DMS79 (cell line): ENCODE measurements around the gene ARFIP1.
"Not testable (repeated sequence)": the region's sequence is repeated elsewhere in the genome, so short reads cannot be mapped to it uniquely, and the experiment has no call there.

Source experiments
- DNase-seq: peaks from one replicate; lab custom pipeline; 2025; lab: John Stamatoyannopoulos, UW

ARFIP1 gene

DNA sequence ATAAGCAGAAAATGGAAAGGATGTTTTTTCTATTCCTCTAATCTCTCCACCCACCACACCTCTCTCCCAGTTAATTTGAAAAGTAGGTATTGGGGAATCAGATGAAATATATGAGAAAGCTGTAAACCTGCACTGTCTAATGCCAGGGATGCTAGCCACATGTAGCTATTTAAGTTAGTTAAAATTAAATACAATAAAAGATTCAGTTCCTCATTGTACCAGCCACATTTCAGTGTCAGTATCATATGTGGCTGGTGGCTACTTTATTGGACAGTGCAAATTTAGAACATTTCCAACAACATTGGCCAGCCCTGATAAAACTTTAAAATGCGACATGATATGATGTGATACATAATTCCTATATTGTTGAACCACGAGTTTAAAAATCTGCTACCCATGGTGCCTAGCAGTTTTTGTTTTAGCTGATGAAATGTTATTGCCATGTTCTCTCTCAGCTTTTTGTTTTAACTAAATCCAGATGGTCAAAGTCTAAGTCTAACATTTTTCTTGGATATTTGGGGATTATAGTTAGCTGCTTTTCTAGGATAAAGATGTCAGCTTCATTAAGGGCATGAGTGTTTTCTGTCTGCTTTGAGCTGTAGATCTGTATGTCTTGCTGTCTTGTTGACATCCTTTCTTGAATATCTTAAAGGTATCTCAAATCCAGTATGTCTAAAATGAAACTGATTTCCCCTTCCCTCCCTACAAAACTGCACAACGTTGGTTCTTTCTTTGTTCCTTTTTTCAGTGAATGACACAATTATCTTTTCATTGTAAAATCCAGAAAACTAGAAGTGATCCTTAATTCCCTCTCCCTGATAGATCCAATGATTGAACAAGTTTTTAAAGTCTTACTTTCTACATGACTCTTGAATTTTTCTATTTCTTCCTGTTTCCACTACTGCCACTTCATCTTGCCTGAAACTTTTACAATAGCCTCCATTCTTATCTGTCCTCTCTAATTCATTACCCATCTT, 6.2 kb downstream of the ARFIP1 start:
- no peak for DNase-seq

DNA sequence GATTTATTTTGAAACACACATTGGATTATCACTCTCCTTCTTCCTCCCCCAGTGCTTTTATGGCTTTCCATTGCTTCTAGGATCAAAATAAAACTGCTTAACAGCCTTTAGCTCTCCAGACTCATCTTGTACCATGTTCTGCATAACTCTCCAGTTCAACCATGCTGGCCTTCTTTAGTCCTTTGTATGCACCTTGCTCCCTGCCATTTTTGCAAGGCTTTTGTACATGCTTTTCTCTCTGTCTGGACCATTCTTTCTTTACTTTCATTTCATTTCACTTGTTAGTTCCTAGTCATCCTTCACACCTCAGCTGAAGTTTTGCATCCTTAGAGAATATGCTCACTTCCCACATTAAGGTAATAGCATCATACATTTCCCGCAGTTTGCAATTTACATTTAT, 6.9 kb downstream of the ARFIP1 start:
- DNase-seq = no peak

DNA sequence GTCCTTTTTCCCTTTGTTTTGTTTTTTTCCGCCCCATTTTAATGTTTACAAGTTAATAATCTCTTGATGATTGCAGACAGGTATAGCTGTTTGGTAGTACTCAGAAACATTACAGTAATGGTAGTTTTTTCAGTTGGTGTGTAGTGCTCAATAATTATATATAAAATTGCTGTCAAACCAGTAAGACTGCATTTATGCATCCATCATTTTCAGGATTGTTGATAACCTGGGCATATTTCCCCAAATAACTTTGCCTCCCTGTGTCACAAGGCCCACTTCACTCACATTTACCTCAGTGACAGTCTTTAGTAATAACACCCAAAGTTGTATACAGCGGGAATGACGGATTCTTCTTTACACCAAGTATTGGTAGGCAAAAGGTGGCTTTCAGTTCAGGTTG, 16.1 kb downstream of the ARFIP1 start:
- DNase-seq = no peak

DNA sequence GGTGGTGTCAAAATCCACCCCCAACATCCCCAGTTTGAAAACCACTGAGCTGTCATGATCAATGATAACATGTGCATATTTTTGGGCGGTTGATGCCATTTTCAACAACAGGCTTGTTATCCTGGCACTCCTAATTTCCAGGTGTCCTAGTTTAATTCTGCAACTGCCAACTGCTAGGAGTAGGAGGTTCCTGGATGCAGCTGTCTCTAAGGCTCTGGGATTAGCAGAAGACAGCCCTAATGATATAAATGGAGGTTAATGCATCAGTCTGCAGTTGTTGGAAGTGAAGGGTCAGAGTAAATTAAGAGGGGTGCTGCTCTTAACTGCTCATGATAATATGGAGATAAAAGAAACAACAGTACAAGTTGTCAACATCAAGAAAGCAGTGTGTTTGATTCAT, 23.8 kb downstream of the ARFIP1 start:
- DNase-seq = no peak

DNA sequence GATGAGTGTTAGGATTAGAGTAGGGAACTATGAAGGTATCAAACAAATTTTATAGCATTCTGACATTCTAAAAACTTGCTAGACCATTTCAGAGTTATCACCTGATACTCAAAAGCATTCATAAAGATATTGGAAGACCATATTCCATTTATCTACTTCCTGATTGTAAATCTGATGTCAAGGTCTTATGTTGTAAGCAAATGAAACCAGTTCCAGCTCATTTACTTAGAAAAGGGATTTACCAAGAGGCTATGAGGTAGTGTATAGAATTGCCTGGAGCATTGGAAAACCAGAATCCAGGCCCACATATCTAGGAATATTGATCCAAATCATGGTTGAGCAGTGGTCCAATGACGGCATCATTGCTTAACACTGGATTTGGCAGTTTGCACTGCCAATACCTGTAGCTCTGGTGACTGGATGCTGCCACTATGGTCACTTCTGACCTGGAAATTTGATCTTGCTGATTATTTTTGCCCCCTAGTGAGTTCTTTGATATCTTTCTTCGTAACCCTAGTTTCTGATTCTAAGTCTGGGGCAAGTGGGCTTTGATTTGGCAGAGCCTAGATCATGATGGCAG, 25.4 kb downstream of the ARFIP1 start:
- no peak for DNase-seq

DNA sequence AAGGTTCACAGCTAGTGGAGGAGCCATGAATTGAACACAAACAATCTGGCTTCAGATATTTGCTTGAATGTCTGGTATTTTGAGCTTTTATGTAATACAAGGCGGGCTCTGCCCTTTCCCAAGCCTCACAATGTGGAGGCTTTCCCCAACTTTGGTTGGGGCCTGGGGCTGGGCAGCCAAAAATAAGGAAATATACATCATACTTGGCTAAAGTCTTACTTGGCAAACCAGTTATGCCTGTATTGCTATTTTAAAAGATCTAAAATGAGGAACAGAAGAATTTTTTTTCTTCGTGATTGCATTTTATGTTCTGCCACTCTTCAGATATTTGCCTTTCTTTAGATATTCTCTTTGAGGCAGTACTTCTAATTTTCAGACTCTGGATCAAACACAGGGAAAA, 26.1 kb downstream of the ARFIP1 start:
- no peak for DNase-seq

DNA sequence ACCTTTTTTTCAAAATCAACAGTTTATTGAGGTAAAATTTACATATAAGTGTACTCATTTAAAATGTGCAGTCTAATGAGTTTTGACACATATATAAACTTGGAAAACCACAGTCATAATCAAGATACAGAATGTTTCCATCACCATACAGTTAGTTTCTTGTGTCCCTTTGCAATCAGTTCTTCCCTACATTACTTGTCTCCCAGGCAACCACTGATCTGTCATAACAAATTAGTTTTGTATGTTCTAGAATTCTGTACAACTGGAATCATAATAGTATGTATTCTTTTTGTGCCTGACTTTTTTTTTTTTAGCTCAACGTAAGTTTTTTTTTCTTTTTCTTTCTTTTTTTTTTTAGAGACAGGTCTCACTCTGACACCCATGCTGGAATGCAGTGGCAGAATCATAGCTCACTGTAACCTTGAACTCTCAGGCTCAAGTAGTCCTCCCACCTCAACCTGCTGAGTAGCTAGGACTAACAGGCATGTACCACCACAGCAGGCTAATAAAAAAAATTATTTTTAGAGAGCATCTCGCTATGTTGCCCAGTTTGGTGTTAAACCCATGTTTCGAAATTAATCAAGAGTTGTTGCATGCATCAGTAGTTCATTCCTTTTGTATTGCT, 26.9 kb downstream of the ARFIP1 start:
- DNase-seq = no peak

DNA sequence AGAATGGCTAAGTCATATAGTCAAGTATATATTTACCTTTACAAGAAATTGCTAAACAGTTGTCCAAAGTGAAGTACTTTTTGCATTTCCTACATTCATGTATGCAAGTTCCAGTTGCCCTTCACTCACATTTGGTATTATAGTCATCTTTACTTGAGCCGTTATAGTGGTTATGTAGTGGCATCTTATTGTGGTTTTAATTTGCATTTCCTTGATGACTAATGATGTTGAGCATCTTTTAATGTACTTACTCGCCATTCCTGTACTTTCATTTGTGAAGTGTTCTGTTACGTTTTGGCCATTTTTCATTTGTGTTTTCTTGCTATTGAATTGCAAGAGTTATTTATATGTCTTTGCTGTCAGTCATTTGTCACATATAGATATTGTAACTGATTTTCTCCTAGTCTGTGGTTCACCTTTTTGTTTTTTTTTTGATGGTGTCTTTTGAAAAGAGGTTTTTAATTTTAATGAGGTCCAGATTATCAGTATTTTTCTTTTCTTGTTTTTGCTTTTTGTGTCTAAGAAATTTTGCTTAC, 27.6 kb downstream of the ARFIP1 start:
- no peak for DNase-seq

DNA sequence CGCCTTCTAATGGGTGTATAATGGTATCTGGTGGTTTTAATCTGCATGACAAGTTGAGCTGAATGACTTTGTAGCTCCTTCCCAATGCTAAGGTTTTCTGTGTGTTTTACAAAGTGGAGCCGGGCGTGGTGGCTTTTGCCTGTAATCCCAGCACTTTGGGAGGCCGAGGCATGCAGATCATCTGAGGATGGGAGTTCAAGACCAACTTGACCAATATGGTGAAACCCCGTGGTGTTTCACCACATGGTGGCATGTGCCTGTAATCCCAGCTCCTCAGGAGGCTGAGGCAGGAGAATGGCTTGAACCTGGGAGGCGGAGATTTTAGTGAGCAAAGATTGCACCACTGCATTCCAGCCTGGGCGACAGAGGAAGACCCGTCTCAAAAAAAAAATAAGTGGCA, 28.9 kb downstream of the ARFIP1 start:
- no peak for DNase-seq

DNA sequence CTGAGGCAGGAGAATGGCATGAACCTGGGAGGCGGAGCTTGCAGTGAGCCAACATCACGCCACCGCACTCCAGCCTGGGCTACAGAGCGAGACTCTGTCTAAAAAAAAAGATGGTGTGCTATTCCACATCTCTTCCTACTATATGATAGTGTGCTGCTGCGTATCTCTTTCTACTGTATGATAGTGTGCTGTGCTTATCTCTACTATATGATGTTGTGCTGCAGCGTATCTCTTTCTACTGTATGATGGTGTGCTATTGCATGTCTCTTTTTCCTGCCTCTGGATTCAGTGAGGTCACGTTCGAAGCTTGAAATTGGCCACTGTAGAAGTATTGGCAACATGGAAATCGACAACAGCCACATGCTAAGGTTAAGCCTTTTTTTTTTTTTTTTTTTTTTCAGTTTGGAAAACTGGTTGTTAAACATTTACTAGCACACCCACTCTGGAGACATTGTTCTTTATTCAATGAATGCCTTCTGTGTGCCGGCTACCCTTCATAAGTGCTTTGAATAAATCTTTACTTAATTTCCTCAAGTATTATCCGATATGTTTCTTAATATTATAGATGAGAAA, 31.0 kb downstream of the ARFIP1 start:
- no peak for DNase-seq

DNA sequence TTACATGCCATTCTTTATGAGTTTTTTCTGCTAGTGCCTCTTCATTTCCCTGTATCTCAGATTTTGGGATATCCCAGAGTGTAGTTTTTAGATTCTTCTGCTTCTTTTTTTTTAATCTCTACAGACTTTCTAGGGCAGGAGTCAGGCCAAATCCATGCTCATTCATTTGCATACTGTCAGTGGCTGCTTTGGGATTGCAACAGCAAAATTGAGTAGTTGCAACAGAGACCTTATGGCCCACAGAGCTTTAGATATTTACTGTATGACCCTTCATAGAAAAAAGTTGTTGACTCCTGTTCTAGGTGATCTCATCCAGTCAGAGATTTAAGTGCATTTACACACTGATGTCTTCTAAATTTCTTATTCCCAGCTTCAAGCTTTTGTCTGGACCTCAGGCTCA, 35.3 kb downstream of the ARFIP1 start:
- DNase-seq = no peak

DNA sequence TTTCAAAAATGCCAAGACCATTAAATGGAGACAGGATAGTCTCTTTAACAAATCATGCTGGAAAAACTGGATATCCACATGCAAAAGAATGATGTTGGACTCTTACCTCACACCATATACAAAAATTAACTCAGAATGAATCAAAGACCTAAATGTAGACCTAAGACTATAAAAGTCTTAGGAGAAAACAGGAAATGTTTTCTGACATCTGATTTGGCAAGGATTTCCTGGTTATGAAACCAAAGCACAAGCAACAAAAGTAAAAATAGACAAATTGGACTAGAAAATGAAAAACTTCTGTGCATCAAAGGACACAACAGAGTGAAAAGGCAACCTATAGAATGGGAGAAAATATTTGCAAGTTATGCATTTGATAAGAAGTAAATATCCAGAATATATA, 37.6 kb downstream of the ARFIP1 start:
- DNase-seq = no peak

DNA sequence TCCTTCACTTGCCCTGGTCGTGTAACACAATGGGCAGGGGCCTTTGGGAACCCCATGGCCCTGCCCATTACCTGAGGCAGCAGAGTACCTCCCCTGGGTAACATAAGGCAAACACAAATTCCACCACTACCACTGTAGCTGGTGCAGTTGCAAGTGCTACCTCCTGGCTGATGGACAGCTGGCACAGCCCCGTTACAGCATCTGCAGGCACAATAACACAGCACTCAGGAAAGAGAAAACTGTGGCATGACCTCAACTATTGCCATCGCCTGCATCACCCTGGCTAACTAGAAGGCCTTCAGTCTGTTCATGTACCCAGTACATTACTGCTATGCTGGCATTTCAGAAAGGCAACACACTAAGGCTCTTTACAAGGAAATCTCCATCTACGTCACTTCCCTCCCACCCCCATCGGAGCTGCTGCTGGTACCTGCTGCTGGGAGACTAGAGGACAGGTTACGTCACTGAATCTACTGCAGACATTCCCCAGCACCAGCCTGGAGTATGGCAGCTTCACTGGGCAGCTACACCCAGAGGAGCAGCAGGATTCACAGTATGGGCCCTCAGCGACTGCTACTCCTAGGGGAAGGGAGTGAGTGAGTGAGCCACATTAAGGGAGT, 39.4 kb downstream of the ARFIP1 start:
- DNase-seq = no peak

DNA sequence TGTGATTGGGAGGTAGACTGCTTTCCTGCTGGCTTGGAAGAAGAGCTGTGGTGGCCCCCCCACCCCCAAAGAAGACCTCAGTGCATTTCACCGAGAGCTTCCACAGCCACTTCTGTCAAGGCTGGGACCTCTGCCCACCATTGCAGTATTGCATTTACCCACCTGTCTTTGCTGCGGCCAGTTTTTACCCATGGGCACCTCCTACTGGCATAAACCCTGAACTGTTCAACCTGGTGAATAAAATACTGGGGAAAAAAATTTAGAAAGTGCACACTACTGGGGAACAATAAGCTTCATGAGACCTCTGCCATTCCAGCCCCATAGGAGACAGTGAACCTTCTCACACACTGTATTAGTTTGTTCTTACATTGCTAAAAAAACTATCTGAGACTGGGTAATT, 40.3 kb downstream of the ARFIP1 start:
- DNase-seq = no peak

DNA sequence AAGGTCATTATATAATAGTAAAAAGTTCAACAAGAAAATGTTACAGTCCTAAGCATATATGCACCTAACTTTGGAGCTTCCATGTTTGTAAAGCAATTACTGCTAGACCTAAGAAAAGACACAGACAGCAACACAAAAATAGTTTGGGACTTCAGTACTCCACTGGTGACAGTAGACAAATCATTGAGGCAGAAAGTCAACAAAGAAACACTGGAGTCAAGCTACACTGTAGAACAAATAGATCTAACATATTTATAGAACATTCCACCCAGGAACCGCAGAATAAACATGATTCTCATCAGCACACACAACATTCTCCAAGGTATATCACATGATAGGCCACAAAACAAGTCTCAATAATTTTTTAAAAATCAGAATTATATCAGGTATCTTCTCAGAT, 42.6 kb downstream of the ARFIP1 start:
- no peak for DNase-seq

DNA sequence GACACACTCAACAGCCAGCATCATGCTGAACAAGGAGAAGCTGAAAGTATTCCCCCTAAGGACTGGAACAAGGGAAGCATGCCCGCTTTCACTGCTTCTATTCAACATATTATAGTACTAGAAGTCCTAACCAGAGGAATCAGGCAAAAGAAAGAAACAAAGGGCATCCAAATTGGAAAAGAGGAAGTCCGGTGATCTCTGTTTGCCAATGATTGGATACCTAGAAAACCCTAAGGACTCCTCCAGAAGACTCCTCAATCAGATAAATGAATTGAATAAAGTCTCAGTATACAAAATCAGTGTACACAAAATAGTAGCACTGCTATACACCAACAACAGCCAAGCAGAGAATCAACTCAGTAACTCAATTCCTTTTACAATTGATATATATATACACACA, 44.8 kb downstream of the ARFIP1 start:
- no peak for DNase-seq

DNA sequence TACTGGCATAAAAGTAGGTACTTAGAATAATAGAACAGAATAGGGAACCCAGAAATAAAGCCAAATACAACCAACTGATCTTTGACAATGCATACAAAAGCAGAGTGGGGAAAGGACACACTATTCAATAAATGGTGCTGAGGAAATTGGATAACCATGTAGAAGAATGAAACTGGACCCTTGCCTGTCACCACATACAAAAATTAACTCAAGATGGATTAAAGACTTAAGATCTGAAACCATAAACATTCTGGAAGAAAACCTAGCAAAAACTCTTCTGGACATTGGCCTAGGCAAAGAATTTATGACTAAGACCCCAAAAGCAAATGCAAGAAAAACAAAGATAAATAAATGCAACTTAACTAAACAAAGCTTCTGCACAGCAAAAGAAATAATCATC, 45.6 kb downstream of the ARFIP1 start:
- no peak for DNase-seq

DNA sequence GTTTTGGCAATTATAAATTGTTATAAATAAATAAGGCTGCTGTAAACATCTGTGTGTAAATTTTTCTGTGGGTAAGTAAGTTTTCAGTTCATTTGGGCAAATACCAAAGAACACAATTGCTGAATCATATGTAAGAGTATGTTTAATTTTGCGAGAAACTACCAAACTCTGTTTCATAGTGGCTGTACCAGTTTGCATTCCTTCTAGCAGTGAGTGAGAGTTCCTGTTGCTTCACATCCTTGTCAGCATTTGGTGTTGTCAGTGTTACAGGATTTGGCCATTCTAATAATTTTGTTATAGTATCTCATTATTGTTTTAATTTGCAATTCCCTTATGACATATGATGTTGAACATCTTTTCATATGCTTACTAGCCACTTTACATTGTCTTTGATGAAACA, 48.4 kb downstream of the ARFIP1 start:
- DNase-seq = no peak

DNA sequence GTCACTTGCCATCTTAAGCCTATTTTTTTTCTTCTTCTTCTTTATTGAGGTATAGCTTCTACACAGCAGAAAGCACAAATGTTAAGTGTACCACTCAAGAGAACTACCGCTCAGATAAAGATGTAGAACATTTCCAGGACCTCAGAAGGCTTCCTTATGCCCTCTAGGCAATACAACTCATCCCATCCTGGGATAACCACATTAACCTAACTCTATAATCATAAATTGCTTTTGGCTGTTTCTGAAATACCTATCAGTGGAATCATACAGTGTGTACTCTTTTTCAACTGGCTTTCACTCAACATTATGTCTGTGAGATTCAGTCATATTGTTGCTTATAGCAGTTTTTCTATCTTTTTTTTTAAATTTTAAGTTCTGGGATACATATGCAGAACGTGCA, 51.7 kb downstream of the ARFIP1 start:
- no peak for DNase-seq

DNA sequence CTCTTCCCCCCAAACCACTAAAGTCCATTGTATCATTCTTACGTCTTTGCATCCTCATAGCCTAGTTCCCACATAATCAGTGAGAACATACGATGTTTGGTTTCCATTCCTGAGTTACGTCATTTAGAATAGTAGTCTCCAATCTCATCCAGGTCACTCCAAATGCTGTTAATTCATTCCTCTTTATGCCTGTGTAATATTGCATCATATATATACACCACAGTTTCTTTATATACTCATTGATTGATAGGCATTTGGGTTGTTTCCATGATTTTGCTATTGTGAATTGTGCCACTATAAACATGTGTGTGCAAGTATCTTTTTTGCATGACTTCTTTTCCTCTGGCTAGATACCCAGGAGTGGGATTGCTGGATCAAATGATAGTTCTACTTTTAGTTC, 57.2 kb downstream of the ARFIP1 start:
- DNase-seq = no peak

DNA sequence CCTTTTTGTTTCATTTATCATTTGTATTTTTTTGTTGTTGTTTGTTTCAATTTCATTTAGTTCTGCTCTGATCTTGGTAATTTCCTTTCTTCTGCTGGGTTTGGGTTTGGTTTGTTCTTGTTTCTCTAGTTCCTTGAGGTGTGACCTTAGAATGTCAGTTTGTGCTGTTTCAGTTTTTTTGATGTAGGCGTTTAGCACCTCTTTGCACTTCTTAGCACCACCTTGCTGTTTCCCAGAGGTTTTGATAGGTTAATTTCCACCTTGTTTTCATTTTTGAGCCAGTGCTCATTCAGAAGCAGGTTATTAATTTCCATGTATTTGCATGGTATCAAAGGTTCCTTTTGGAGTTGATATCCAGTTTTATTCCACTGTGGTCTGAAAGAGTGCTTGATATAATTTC, 60.0 kb downstream of the ARFIP1 start:
- DNase-seq = not testable (repeated sequence)

DNA sequence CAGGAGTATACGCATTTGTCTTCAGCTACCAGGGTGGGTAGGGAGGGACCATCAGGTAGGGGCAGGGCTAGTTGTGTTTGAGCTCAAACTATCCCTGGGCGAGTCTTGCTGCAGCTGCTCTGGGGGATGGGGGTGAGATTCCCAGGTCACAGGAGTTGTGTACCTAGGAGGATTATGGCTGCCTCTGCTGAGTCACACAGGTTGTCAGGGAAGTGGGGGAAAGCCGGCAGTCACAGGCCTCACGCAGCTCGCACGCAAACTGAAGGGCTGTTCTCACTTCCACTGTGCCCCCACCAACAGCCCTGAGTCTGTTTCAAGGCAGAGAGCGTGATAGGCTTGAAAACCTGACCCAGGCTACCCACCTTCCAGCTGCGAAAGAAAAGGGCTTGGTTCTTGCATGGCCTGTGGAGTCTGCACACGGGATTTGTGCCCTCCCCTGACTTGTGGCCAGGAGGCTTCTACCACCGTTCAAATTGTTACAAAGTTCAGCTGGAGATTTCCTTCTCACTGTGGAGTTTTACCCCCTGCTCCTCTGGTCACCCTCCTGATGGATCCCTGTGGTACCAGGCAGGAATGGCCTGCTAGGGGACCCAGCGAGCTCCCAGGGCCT, 63.8 kb downstream of the ARFIP1 start:
- no peak for DNase-seq
